WERI-Rb-1 (cell line): Measurements from ENCODE around the gene SH3RF1.

Experiments
- DNase-seq: peaks from one replicate; pipeline ENCODE4 v3.0.0-alpha.2; 2020
- H3K27ac ChIP-seq: fragments of 250-450 bp; sonication (Bioruptor Pico); 2 replicates; pipeline ENCODE4 v1.5.1; 2020; ENCODE audit warnings: mild to moderate bottlenecking, moderate library complexity
- H3K27me3 ChIP-seq: fragments of 250-450 bp; sonication (Bioruptor Pico); 2 replicates; pipeline ENCODE4 v1.5.1; 2021; ENCODE audit warnings: mild to moderate bottlenecking, low read depth, moderate library complexity; ENCODE audit not compliant: insufficient read depth, severe bottlenecking
- H3K36me3 ChIP-seq: fragments of 250-450 bp; sonication (Bioruptor Pico); 2 replicates; pipeline ENCODE4 v1.5.1; 2020; ENCODE audit warnings: mild to moderate bottlenecking, moderate library complexity
- H3K4me3 ChIP-seq: 2 replicates; pipeline ENCODE4 v1.5.1; 2011; ENCODE audit warnings: low read depth, mild to moderate bottlenecking, control low read depth, low read length
- H3K9me3 ChIP-seq: fragments of 250-450 bp; sonication (Bioruptor Pico); 2 replicates; pipeline ENCODE4 v1.5.1; 2021; ENCODE audit warnings: mild to moderate bottlenecking, moderate library complexity; ENCODE audit not compliant: severe bottlenecking
- TF ChIP-seq, protein P1 (sequence below): IDR thresholded peaks from 2 replicates; pipeline ENCODE4 v1.5.1; 2011; ENCODE audit warnings: low read depth, mild to moderate bottlenecking, control low read depth, inconsistent platforms, low read length

The SH3RF1 gene

DNA sequence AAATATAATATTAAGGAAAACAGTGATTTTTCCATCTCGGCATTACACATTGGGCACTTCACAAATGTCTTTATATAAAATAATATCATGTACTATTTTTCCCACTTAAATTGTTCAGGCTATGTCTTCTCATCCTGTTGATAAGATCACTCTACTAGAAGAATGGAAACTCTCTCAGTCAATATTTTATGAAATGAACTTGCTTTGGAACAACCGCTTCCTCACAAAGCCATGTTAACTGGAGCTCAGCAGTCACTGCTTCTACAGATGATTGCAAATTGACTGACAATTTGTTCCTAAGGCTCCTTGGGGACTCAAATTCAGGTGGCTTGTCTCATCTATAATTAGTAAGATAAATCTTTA lies 133.2 kb downstream of the SH3RF1 start:
- no peak for DNase-seq
- Histone ChIP-seq H3K27ac (no peak overlapping the region), H3K4me3 (no peak overlapping the region), H3K9me3 (no peaks in the 10 kb centered on the region), H3K36me3 (peaks cover 20% of the 10 kb centered on the region), H3K27me3 (no peaks in the 10 kb centered on the region)
- TF ChIP-seq, protein P1, sequence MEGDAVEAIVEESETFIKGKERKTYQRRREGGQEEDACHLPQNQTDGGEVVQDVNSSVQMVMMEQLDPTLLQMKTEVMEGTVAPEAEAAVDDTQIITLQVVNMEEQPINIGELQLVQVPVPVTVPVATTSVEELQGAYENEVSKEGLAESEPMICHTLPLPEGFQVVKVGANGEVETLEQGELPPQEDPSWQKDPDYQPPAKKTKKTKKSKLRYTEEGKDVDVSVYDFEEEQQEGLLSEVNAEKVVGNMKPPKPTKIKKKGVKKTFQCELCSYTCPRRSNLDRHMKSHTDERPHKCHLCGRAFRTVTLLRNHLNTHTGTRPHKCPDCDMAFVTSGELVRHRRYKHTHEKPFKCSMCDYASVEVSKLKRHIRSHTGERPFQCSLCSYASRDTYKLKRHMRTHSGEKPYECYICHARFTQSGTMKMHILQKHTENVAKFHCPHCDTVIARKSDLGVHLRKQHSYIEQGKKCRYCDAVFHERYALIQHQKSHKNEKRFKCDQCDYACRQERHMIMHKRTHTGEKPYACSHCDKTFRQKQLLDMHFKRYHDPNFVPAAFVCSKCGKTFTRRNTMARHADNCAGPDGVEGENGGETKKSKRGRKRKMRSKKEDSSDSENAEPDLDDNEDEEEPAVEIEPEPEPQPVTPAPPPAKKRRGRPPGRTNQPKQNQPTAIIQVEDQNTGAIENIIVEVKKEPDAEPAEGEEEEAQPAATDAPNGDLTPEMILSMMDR, result no peak

DNA sequence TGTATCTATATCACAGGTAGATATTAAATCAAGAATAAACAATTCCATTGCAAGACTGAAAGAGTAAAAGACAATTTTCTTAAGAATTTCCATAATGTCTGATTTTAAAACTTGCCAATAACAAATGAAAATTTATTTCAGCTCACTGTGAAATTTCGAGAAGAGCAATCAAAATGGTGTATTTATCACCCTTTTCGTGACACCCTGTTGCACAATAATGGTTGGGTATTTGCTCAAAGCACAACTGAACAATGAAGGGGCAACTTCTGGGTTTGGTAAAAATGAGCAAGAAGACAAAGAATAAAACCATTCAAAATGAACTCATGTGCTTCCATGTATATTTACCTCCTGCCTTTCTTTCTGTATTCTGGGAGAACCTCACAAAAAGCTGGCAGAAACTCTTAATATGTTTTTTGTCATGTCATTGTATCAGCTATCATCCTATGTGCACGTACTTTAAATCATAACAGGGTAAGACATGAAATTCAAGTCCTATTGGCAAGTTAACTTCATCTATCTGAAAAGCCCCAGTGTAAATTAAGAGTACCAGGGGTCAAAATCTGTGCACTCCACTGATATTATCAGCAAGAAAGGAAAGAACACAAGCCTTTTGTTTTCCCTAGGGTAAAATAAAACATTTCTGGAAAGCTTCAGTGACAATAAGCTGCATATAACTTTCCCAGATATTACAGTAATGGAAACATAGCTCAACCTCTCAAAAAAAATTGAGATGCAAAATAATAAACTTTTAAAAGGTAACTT lies 133.8 kb downstream of the SH3RF1 start:
- no peak overlapping the region for H3K27ac ChIP-seq

DNA sequence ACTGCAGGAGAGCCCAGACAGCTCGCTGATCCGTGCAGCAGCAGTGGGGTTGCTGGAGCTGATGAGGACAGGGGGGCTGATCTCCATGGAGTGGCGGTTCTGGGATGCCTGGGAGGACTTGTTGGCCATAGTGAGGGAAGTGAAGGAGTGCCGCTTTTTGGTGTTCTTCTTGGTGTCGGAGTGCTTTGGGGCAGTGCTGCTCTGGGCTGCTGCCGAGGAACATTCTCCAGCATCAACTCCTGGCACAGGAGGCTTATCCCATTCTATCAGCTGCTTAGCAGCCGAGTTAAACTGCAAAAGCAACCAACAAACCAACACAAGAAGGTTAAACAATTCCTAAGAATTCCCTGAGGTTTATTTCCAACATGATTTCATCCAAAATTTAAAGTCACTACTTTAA lies 134.4 kb downstream of the SH3RF1 start:
- H3K36me3 ChIP-seq, result peaks cover 20% of the 10 kb centered on the region
- no peak overlapping the region for H3K4me3 ChIP-seq
- no peak overlapping the region for H3K27ac ChIP-seq
- TF ChIP-seq, protein P1, result no peak
- H3K27me3 ChIP-seq, result no peaks in the 10 kb centered on the region
- no peaks in the 10 kb centered on the region for H3K9me3 ChIP-seq
- DNase-seq, result no peak

More for the DNA sequence above, 133.8 kb downstream of the SH3RF1 start:
- Histone ChIP-seq H3K9me3 (no peaks in the 10 kb centered on the region), H3K36me3 (peaks cover 20% of the 10 kb centered on the region), H3K27me3 (no peaks in the 10 kb centered on the region), H3K4me3 (no peak overlapping the region)
- DNase-seq, result no peak
- TF ChIP-seq, protein P1, result no peak

DNA sequence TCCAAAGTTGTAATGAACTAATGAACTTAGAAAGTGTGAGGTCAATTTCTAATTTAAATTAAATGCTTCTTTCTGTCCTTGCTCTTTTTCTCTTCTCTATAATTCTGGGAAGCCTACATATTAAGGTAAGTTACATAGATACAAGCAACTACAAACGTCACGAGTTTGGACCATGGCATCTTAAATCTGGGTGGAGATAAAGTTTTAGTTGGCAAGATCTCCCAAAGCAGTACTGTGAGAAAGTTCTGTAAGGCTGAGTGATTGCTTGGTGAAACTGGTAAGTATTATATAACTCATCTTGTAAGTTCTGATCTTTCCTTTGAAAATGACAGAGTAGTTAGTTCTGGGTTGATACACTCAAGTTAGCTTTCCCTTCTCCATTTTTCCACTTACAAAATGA lies 135.0 kb downstream of the SH3RF1 start:
- Histone ChIP-seq H3K4me3 (no peak overlapping the region), H3K9me3 (no peaks in the 10 kb centered on the region), H3K27ac (no peak overlapping the region), H3K36me3 (peaks cover 20% of the 10 kb centered on the region), H3K27me3 (no peaks in the 10 kb centered on the region)
- DNase-seq, result no peak
- TF ChIP-seq, protein P1, result no peak

DNA sequence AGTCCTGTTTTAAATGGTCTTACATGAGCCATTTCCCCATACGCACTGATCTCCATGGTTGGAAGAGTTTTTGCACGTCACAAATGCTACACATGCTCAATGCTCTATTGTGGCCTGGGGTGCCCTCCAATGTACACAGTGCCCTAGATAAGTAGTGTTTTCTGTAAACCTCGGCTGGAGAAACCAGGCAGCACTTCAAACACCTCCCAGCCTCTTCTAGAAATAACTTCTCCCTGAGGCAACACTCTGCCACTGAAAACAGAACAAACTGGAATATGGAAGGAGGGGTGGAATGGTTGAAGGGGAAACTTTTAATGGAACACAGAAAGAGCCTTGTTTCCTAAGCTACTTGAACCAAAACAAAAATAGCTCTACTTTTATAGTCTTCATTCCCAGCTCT lies 136.8 kb downstream of the SH3RF1 start:
- DNase-seq, result no peak
- H3K9me3 ChIP-seq, result no peaks in the 10 kb centered on the region
- peaks cover 29% of the 10 kb centered on the region for H3K36me3 ChIP-seq
- H3K27ac ChIP-seq, result no peak overlapping the region
- TF ChIP-seq, protein P1, result no peak
- no peaks in the 10 kb centered on the region for H3K27me3 ChIP-seq
- H3K4me3 ChIP-seq, result no peak overlapping the region
